ELR (cell line): ENCODE data around the gene CYTH3.
"Not testable (repeated sequence)": the region's sequence is repeated elsewhere in the genome, so short reads cannot be mapped to it uniquely, and the experiment has no call there.

Experiments used
- DNase-seq: peaks from one replicate; pipeline ENCODE4 v3.0.0-alpha.2; 2015; ENCODE audit warnings: low read depth

The CYTH3 gene

DNA sequence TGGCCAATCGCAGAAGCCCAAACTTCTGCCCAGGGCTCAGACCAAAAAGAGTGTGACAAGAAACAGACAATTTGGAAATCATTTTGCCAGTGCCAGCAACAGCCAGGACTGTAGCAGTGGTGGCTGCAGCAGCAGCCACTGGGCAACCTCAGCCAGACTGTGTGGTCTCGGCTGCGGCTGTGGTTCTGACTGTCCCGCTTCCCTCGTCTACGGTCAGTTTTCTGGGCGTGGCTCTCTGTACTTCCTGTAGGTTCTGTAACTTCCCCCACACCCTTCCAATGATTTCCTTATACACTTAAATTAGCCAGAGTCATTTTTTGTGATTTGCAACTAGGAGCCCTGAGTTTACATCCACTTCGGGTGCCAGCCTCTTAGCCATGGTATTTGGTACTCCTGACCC is 39.9 kb downstream of the CYTH3 start:
- no peak for DNase-seq

DNA sequence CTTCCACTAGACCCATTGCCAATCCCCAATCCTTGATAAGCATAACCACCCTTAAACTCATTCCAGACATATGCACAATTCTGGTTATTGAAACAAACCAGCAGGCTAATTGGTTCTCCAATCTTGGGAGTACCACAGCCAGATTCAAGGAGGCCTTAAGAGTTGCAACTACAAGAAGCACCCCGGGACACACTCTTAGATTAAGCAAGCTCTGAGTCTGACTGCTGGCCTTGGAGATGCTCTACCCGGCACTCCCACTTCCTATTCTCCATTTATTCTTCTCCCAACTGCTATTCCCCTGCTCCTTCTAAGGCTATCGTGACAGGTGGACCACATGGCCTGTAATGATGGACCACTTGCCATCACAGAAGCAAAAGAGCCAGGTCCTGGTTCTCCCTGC is 40.3 kb downstream of the CYTH3 start:
- no peak for DNase-seq

- DNase-seq: no peak
Measured at GRCh38 chr7:6231184-6231583, 41.2 kb downstream of the CYTH3 start.

DNA sequence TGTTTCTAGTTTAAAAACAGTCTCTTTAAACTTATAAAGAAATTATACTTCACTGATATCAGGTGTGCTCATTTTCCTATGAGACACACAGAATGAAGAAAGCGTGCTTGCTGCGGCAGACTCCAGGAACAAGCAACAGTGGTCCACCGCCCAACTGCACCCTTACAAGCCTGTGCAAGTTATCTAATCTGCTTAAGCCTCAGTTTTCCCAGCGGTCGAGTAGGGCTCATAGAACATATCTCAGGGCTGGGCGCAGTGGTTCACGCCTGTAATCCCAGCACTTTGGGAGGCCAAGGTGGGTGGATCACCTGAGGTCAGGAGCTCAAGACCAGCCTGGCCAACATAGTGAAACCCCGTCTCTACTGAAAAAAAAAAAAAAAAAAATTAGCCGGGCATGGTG is 43.1 kb downstream of the CYTH3 start:
- DNase-seq: not testable (repeated sequence)

DNA sequence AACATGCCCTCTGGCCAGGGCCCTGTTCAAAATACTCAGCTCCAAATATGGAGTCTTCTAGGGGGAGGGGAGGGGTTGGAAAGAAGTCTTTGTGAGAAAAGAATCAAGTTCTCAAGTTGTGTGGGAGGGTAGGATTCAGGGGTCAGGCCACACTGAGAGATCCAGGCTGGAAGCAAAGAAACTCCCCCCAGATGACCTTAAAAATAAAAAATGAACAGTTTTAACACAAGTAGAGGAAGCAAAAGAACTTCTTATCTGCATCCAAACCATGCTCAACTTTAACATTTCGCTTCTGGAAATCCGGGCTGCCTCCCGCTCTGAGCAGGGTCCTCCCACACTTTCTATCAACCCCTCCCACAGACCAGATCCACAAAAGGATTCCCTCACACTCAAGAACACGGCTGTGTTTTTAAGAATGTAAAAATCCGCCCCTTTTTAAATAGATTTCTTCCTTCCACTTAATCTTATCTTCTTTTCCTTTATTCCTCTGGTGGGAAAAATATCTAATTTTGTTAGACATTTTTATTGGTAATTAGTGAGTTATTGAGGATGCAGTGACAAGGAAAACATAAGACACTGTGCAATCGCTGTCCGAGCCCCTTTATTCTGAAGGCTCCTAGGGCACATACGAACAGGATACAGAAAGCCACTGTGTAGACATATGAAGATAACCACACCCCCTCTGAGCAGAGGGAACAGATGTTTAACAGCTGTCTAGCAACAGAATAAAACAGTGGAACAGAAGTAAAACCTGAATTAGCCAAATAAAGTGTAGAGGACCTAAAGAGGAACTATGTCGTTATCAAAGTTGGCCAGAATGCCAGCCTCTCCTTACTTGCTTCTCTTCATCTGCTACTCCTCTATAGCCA is 43.8 kb downstream of the CYTH3 start:
- DNase-seq: peak; percentile 23

GRCh38 chr7:6227294-6227846 is 45.1 kb downstream of the CYTH3 start:
- DNase-seq: no peak

- DNase-seq: no peak
Measured at GRCh38 chr7:6226194-6226799, 46.1 kb downstream of the CYTH3 start.

GRCh38 chr7:6223411-6223810 is 49.0 kb downstream of the CYTH3 start:
- not testable (repeated sequence) for DNase-seq

- DNase-seq: not testable (repeated sequence)
Measured at GRCh38 chr7:6223010-6223409, 49.4 kb downstream of the CYTH3 start.

DNA sequence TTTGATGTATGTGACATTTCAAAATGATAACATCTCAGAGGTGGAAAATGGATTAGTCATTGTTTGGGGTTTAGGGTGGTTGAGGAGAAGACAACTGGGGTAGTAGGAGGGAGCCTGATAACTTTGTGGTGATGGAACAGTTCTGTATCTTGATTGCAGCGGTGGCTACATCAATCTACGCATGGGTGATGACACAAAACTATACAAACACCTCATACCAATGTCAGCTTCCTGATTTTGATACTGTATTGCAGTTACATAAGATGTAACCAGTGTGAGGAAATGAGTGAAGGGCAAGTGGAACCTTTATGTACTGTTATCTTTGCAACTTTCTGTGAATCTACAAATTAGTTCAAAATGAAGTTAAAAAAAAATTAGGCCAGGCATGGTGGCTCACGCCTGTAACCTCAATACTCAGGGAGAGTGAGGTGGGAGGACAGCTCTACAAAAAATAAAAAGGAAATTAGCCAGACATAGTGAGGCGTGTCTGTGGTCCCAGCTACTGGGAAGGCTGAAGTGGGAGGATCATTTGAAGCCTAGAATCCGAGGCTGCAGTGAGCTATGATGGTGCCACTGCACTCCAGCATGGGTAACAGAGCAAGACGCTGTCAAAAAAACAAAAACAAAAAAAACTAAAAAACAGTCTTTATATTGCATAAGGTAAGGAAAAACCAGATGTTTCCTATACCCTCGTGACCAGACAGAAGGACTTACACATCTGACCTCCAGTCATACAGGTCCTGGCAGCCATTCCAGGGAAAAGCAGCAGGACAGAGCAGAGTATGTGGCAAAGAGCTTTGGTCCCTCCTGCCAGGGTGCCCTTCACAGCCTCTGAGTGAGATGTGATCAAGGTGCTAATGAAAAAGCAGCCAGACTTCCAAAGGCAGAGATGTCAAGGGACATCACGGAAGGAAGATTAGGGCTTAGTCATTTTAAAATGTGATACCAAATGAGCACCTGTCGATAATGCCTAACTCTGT is 50.8 kb downstream of the CYTH3 start:
- DNase-seq: peak; percentile 25

DNA sequence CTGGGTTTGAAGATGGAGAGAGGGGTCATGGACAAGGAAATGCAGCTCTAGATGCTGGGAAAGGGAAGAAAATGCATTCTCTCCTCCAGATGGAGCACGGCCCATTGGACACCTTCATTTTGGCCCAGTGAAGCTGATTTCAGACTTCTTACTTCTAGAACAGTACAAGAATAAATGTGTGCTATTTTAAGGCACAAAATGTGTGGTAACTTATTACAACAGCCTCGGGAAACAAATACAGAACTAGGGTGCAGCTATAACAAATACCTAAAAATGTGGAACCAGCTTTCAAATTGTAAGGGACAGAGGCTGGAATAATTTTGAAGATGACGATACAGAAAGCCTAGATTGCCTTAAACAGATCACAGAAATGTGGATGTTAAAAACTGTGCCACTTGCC is 54.1 kb downstream of the CYTH3 start:
- DNase-seq: no peak

GRCh38 chr7:6212008-6212407 is 60.4 kb downstream of the CYTH3 start:
- DNase-seq: no peak

- DNase-seq: no peak
Measured at GRCh38 chr7:6210621-6211372, 61.6 kb downstream of the CYTH3 start.

- DNase-seq: no peak
Measured at GRCh38 chr7:6209340-6209739, 63.1 kb downstream of the CYTH3 start.

- no peak for DNase-seq
Measured at GRCh38 chr7:6208573-6209328, 63.7 kb downstream of the CYTH3 start.

DNA sequence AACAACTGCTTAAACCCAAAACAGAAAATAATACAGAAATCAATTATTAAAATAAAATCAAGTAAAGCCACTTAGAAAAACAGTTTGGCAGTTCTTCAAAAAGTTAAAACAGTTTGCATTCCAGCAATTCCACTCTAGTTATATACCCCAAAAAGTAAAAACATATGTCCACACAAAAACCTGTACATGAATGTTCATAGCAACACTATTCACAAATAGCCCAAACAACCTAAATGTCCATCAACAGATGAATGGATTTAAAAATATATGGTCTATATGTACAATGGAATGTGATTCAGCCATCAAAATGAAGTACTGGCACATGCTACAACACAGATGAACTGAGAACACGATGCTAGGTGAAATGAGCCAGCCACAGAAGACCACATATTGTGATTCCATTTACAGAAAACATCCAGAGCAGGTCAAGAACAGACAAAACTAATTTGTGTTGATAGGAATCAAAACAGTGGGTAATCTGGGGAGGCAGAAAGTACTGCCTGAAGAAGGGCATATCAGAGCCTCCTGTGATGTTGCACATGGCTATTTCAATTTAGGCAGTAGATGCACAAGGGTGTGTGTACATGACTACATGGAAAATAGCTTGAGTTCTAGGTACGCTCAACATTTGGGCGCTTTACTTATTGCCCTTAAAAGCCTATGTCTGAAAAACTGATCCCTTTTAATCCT is 66.3 kb downstream of the CYTH3 start:
- no peak for DNase-seq

DNA sequence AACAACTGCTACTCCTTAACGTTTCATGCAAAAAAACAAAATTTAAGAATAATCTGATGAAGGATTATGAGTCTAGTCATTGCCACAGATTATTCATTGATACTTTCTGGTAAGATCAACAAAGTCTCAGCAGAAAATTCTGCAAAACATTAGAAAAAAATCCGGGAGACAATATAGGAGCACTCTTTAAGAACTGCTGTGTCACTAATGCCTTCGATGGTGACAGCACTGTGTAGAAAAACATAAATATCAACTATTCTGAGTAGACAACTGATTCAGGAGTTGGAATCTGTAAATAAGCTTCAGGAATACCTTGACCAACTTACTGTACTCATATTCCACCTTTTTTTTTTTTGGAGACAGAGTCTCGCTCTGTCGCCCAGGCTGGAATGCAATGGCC is 69.0 kb downstream of the CYTH3 start:
- no peak for DNase-seq

DNA sequence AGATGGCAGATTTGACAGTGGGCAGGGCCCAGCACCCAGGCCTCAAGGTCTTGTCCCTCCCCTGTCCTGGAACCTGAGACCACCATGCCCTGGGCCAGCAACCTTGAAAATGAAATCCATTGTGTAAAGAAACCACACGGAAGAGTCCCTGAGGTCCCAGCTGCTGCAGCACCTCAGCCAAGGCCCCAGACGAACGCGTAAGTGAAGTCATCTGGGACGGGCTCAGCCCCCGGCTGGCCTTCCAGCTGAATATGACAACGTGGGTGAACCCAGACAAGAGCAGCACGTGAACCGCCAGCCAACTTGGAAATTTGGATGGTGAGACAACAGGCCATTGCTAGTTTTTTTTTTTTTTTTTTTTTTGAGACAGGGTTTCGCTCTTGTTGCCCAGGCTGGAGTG is 70.3 kb downstream of the CYTH3 start:
- DNase-seq: no peak

GRCh38 chr7:6200971-6201370 is 71.5 kb downstream of the CYTH3 start:
- no peak for DNase-seq
